HepG2 (cell line): ENCODE results near the gene ADCY5. TPM values are rescaled to one million over a fixed set of nuclear protein-coding genes. Genes with fewer than 3 reads are reported as not detected.

Experiments
- ATAC-seq: fragments of 200-7000 bp; cut with Tn5 transposase; 3 replicates; pipeline ENCODE4 v1.9.1; 2020; ENCODE audit warnings: mild to moderate bottlenecking, moderate library complexity
- BruUV-seq: library from RNA; stranded (reverse); fragments of 400-500 nt; replicated peaks from 2 replicates; lab custom pipeline; 2021; lab: Mats Ljungman, UMichigan
- CTCF ChIA-PET: fragments of 300-600 bp; formaldehyde crosslinking; extraction: SDS; loops from one replicate; lab custom pipeline; 2021; ENCODE audit warnings: low total read pairs, inconsistent platforms, low intra/inter-chr PET ratio; lab: Yijun Ruan, JAX
- POLR2A ChIA-PET: fragments of 350-600 bp; sonication (Branson Sonifier 250); formaldehyde crosslinking; loops from one replicate; lab custom pipeline; 2020; ENCODE audit warnings: antibody characterized with exemption, inconsistent platforms; lab: Yijun Ruan, JAX
- DNase-seq: peaks from one replicate; pipeline ENCODE4 v3.0.0-alpha.2; 2015; ENCODE audit warnings: low spot score
- FAIRE-seq: peaks from 3 replicates; lab custom pipeline; 2011; peaks lifted over from hg19 to GRCh38; lab: Jason Lieb, UNC
- H2AFZ ChIP-seq: one replicate; pipeline ENCODE4 v1.6.1; 2011; ENCODE audit warnings: low read length, inconsistent platforms
- H3K27ac ChIP-seq: fragments of 300-600 bp; 3 replicates; pipeline ENCODE4 v1.8.0; 2011; ENCODE audit warnings: mixed run types, mild to moderate bottlenecking, mixed read lengths, low read length, inconsistent platforms; ENCODE audit not compliant: insufficient read depth; ENCODE audit errors: extremely low read length
- H3K27me3 ChIP-seq, 2 experiments: fragments of 200-600 bp in 1 of 2; 2 replicates in 1 of 2; 3 replicates in 1 of 2; pipeline versions ENCODE4 v1.6.0 to v1.8.0; 2011; ENCODE audit warnings: low read length in 2 of 2, mild to moderate bottlenecking in 2 of 2, moderate library complexity in 2 of 2, inconsistent platforms in 1 of 2; ENCODE audit not compliant: insufficient read depth in 2 of 2, control insufficient read depth in 1 of 2
- H3K36me3 ChIP-seq, 2 experiments: fragments of 200-600 bp in 1 of 2; replicated peaks in 1 of 2; 2 replicates in 1 of 2; 3 replicates in 1 of 2; pipeline versions ENCODE4 v1.5.1 to v1.8.0; 2011; ENCODE audit warnings: low read length in 2 of 2, inconsistent platforms in 1 of 2; ENCODE audit not compliant: insufficient read depth in 2 of 2, control insufficient read depth in 1 of 2
- H3K4me1 ChIP-seq: 2 replicates; pipeline ENCODE4 v1.5.1; 2012; ENCODE audit warnings: low read length, inconsistent platforms; ENCODE audit not compliant: insufficient read depth
- H3K4me2 ChIP-seq: 2 replicates; pipeline ENCODE4 v1.6.0; 2011; ENCODE audit warnings: low read depth, low read length, inconsistent platforms
- H3K4me3 ChIP-seq, 3 experiments: fragments of 200-600 bp in 1 of 3; sonication (generic), shearing (Covaris generic) in 1 of 3; replicated peaks in 1 of 3; 2 replicates each; pipeline ENCODE4 v1.5.1; 2011 to 2016; ENCODE audit warnings: low read length in 3 of 3, inconsistent platforms in 2 of 3, low read depth in 2 of 3, mild to moderate bottlenecking in 2 of 3, control low read depth in 1 of 3, mixed read lengths in 1 of 3; ENCODE audit not compliant: insufficient read depth in 1 of 3
- H3K79me2 ChIP-seq: one replicate; pipeline ENCODE4 v1.6.1; 2011; ENCODE audit warnings: low read length, inconsistent platforms; ENCODE audit not compliant: insufficient read depth
- H3K9ac ChIP-seq: 2 replicates; pipeline ENCODE4 v1.6.0; 2011; ENCODE audit warnings: mild to moderate bottlenecking, low read depth, low read length, inconsistent platforms; ENCODE audit not compliant: insufficient read depth
- H3K9me3 ChIP-seq: 2 replicates; pipeline ENCODE4 v1.5.1; 2012; ENCODE audit warnings: mild to moderate bottlenecking, low read length
- H4K20me1 ChIP-seq: 2 replicates; pipeline ENCODE4 v1.6.0; 2011; ENCODE audit warnings: inconsistent platforms, mild to moderate bottlenecking, low read length, moderate library complexity; ENCODE audit not compliant: insufficient read depth
- ATRX ChIP-seq: sonication (generic); formaldehyde crosslinking; IDR thresholded peaks from 2 replicates; pipeline ENCODE4 v1.4.0; 2020; ENCODE audit warnings: missing genetic modification reagents, borderline replicate concordance
- CBFB ChIP-seq: sonication (generic); formaldehyde crosslinking; IDR thresholded peaks from 2 replicates; pipeline ENCODE4 v1.4.0; 2020; ENCODE audit warnings: missing genetic modification reagents
- CCDC6 ChIP-seq: sonication (generic); formaldehyde crosslinking; IDR thresholded peaks from 2 replicates; pipeline ENCODE4 v1.8.1; 2022; ENCODE audit warnings: mild to moderate bottlenecking, missing genetic modification reagents, moderate library complexity
- HNRNPUL1 ChIP-seq: fragments of 200-400 bp; formaldehyde crosslinking; IDR thresholded peaks from 2 replicates; pipeline ENCODE4 v1.6.1; 2017; ENCODE audit warnings: low read depth, mild to moderate bottlenecking, low read length, moderate library complexity
- NFYC ChIP-seq: IDR thresholded peaks from 2 replicates; pipeline ENCODE4 v1.6.1; 2016; ENCODE audit warnings: missing genetic modification reagents, missing compliant biosample characterization
- NR1H2 ChIP-seq: sonication (generic); formaldehyde crosslinking; IDR thresholded peaks from 2 replicates; pipeline ENCODE4 v1.8.1; 2022; ENCODE audit warnings: low read depth, missing genetic modification reagents, borderline replicate concordance
- PLRG1 ChIP-seq: fragments of 450-650 bp; conservative IDR thresholded peaks from 2 replicates; pipeline ENCODE4 v1.6.1; 2016
- RFXAP ChIP-seq: sonication (generic); formaldehyde crosslinking; IDR thresholded peaks from 2 replicates; pipeline ENCODE4 v1.4.0; 2020; ENCODE audit warnings: missing genetic modification reagents, borderline replicate concordance
- SUZ12 ChIP-seq: fragments of 150-350 bp; IDR thresholded peaks from 2 replicates; pipeline ENCODE4 v1.6.1; 2014; ENCODE audit warnings: low read depth, low read length
- TSC22D2 ChIP-seq: sonication (generic); formaldehyde crosslinking; IDR thresholded peaks from 2 replicates; pipeline ENCODE4 v1.5.1; 2020; ENCODE audit warnings: missing genetic modification reagents, mild to moderate bottlenecking, borderline replicate concordance
- ZNF772 ChIP-seq: sonication (generic); formaldehyde crosslinking; IDR thresholded peaks from 2 replicates; pipeline ENCODE4 v1.5.0; 2020; ENCODE audit warnings: mild to moderate bottlenecking, missing genetic modification reagents
- ZNF780A ChIP-seq: sonication (generic); formaldehyde crosslinking; IDR thresholded peaks from 2 replicates; pipeline ENCODE4 v1.8.0; 2022; ENCODE audit warnings: mild to moderate bottlenecking, missing genetic modification reagents, moderate library complexity
- ZSCAN22 ChIP-seq: sonication (generic); formaldehyde crosslinking; IDR thresholded peaks from 2 replicates; pipeline ENCODE4 v1.4.0; 2020; ENCODE audit warnings: mild to moderate bottlenecking, missing genetic modification reagents
- WGBS: methylation state at CpG from one replicate; pipeline ENCODE4 v1.1.6; 2017; ENCODE audit warnings: low lambda C conversion rate; 5-methylcytosine and 5-hydroxymethylcytosine counted together
- in situ Hi-C: cut with HindIII; loops from 2 replicates; pipeline ENCODE4 v1.10.0; 2017; ENCODE audit warnings: low pct_unique_long_range_greater_than_20kb; ENCODE audit not compliant: extremely low pct_ligation_motif_present
- intact Hi-C: fragments of 100-400 bp; cut with micrococcal nuclease; formaldehyde crosslinking; loops from one replicate; pipeline ENCODE4 v1.10.0; 2022; ENCODE audit not compliant: unreplicated experiment
- polyA plus RNA-seq, 8 experiments: library from polyadenylated mRNA; depleted of rRNA in 3 of 8; stranded (reverse) in 7 of 8; unstranded in 1 of 8; fragments of >200 nt; fragmentation: Illumina TruSeq in 4 of 8; extraction: Trizol in 4 of 8; gene quantifications; 2 replicates each; pipeline versions ENCODE4 v1.2.1 to v1.2.3, GENCODE V29; 2011 to 2016; ENCODE audit warnings: low read depth in 4 of 8, missing spikeins in 1 of 8, mixed read lengths in 1 of 8; ENCODE audit not compliant: insufficient read depth in 1 of 8
- total RNA-seq, 5 experiments: library from RNA; depleted of rRNA; stranded (reverse); fragments of >200 nt; fragmentation: Illumina TruSeq; extraction: Trizol; gene quantifications; 2 replicates each; pipeline ENCODE4 v1.2.3, GENCODE V29; 2016; ENCODE audit warnings: low read depth in 1 of 5
- TF ChIP-seq, protein P1 (sequence below): sonication (generic); formaldehyde crosslinking; IDR thresholded peaks from 2 replicates; pipeline ENCODE4 v1.4.0; 2020; ENCODE audit warnings: missing genetic modification reagents, borderline replicate concordance
- TF ChIP-seq, protein P2 (sequence below): sonication (generic); formaldehyde crosslinking; conservative IDR thresholded peaks from 2 replicates; pipeline ENCODE4 v1.8.0; 2022; ENCODE audit warnings: missing genetic modification reagents

Gene ADCY5
- total and polyA plus RNA-seq, 2 of the 13 experiments (the other 11 are each of a cell fraction or from before 2014, with no cell fraction given) = not detected

- no TSS peak for BruUV-seq
- in situ Hi-C loops = loop anchor here (5.0 kb wide), 1 partner anchor 154 kb away; no protein-coding TSS in a partner anchor
- peaks cover 13% of the 10 kb centered on the region for H3K4me1 ChIP-seq
- POLR2A ChIA-PET = no interaction called here
- H3K36me3 ChIP-seq = no peaks in the 10 kb centered on the region
- FAIRE-seq = no peak
- no peaks in the 10 kb centered on the region for H3K9me3 ChIP-seq
- CTCF ChIA-PET = interaction anchor here (4.5 kb wide), 1 partner anchor 158 kb away, joined by 34 read pairs; no protein-coding TSS in a partner anchor
- ATAC-seq = peak; percentile 9
- no peak overlapping the region for H2AFZ ChIP-seq
- TF ChIP-seq TSC22D2 (CRISPR knock-in tag) = no peak
- TF ChIP-seq RFXAP (CRISPR knock-in tag) = no peak
- intact Hi-C loops = loop anchor here (5.0 kb wide), 1 partner anchor 1939 kb away; the partner anchor contains the start of gene POLQ
- H3K9ac ChIP-seq = no peak overlapping the region
- peaks cover 0 to 14% of the 10 kb centered on the region in 2 experiments; a peak in 3 of 5 replicates for H3K27me3 ChIP-seq
- H3K27ac ChIP-seq = no peak overlapping the region
- 79% methylated on average over 7 of the region's 7 CpGs for WGBS
- H3K4me3 ChIP-seq = no peak overlapping the region
- no peaks in the 10 kb centered on the region for H3K79me2 ChIP-seq
- no peak overlapping the region for H3K4me2 ChIP-seq
- H4K20me1 ChIP-seq = no peaks in the 10 kb centered on the region
- DNase-seq = no peak
Observed at GRCh38 chr3:123486460-123486859, 37.6 kb upstream of the ADCY5 start.

DNA sequence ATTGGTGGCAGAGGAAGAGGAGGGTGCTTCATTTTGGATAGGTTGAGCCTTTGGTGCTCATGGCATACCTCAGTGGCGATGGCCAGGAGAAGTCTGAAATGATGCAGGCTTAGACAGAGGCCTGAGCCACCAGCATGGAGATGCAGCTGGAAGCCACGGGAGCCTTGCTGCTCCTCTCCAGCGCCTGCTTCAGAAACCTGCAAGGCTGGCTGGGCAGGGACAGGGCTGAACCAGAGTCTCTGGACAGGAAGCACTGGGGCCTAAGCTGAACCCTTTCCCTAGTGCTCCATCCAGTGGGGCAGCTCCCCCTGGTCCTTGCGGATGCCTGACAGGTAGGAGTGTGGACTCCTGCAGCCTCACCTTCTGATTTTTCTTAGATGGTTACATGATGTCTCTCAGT, 36.7 kb upstream of the ADCY5 start:
- H3K4me2 ChIP-seq = no peak overlapping the region
- 53% methylated on average over 3 of the region's 4 CpGs for WGBS
- H3K4me1 ChIP-seq = peaks cover 13% of the 10 kb centered on the region
- ATAC-seq = peak; percentile 13
- no peak for FAIRE-seq
- H3K27ac ChIP-seq = no peak overlapping the region
- peaks cover under 1 to 20% of the 10 kb centered on the region in 2 experiments; a peak in 3 of 5 replicates for H3K27me3 ChIP-seq
- no TSS peak for BruUV-seq
- H3K36me3 ChIP-seq = no peaks in the 10 kb centered on the region
- ChIA-PET POLR2A (no interaction called here), CTCF (no interaction called here)
- H3K4me3 ChIP-seq = no peak overlapping the region
- H4K20me1 ChIP-seq = no peaks in the 10 kb centered on the region
- no peaks in the 10 kb centered on the region for H3K9me3 ChIP-seq
- H2AFZ ChIP-seq = no peak overlapping the region
- H3K79me2 ChIP-seq = no peaks in the 10 kb centered on the region
- intact Hi-C loops (loop anchor here (5.0 kb wide), 1 partner anchor 1938 kb away; the partner anchor contains the start of gene POLQ), in situ Hi-C loops (loop anchor here (5.0 kb wide), 1 partner anchor 153 kb away; no protein-coding TSS in a partner anchor)
- no peak for DNase-seq
- H3K9ac ChIP-seq = no peak overlapping the region
- TF ChIP-seq, protein P1, sequence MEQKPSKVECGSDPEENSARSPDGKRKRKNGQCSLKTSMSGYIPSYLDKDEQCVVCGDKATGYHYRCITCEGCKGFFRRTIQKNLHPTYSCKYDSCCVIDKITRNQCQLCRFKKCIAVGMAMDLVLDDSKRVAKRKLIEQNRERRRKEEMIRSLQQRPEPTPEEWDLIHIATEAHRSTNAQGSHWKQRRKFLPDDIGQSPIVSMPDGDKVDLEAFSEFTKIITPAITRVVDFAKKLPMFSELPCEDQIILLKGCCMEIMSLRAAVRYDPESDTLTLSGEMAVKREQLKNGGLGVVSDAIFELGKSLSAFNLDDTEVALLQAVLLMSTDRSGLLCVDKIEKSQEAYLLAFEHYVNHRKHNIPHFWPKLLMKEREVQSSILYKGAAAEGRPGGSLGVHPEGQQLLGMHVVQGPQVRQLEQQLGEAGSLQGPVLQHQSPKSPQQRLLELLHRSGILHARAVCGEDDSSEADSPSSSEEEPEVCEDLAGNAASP (CRISPR knock-in tag) = no peak
- TF ChIP-seq SUZ12 (no peak), CBFB (no peak), ZNF780A (CRISPR knock-in tag) (no peak), HNRNPUL1 (no peak), CCDC6 (no peak), NFYC (CRISPR knock-in tag) (no peak), PLRG1 (no peak), NR1H2 (no peak), ATRX (CRISPR knock-in tag) (no peak), ZNF772 (CRISPR knock-in tag) (no peak), ZSCAN22 (CRISPR knock-in tag) (no peak)
- TF ChIP-seq, protein P2, sequence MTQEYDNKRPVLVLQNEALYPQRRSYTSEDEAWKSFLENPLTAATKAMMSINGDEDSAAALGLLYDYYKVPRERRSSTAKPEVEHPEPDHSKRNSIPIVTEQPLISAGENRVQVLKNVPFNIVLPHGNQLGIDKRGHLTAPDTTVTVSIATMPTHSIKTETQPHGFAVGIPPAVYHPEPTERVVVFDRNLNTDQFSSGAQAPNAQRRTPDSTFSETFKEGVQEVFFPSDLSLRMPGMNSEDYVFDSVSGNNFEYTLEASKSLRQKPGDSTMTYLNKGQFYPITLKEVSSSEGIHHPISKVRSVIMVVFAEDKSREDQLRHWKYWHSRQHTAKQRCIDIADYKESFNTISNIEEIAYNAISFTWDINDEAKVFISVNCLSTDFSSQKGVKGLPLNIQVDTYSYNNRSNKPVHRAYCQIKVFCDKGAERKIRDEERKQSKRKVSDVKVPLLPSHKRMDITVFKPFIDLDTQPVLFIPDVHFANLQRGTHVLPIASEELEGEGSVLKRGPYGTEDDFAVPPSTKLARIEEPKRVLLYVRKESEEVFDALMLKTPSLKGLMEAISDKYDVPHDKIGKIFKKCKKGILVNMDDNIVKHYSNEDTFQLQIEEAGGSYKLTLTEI = no peak
